Heart left ventricle (tissue), 13 donors: Measurements from ENCODE around the gene THSD4.

Source experiments
- CTCF ChIP-seq, 12 donors: fragments of 200-600 bp; sonication (generic) in 4 of 12; IDR thresholded peaks; one replicate each; pipeline versions ENCODE4 v1.5.0 to v1.8.0; 2018 to 2022; ENCODE audit warnings: antibody characterized with exemption in 12 of 12, mild to moderate bottlenecking in 5 of 12
- POLR2A ChIP-seq, 2 donors: fragments of 450-650 bp; IDR thresholded peaks; one replicate each; pipeline ENCODE4 v1.6.1; 2017; ENCODE audit warnings: antibody characterized with exemption in 2 of 2, mild to moderate bottlenecking in 2 of 2, moderate library complexity in 2 of 2
- donor health status: ischemic (EF 13 %, LVEDD 7.1; RV severe dilation, severe dysfunction).
- donor health status: DM: no; HTN: yes; CAD: no.
- donor health status: DM: no; HTN: no; CAD: no.
- donor health status: ischemic (EF 25% LVEDD 6.9; RV normal size, moderate dysfunction).
- donor health status: ischemic (EF 25% LVEDD 5.7; RV mildly dilated, moderate dysfunction).
- donor health status: ischemic (EF 35%, LVEDD 5.7; RV mildly dilated, moderate dysfunction).
- donor health status: nonischemic (EF 11% LVEDD 7.7; RV severe dilation, severe dysfunction).
- donor health status: DM: yes; HTN: yes; CAD: no.
- donor health status: PGD.
- donor health status: ischemic (EF 29% LVEDD 5.4; RV normal size, mild dysfunction).
- donor health status: nonischemic (EF 23%, LVEDD 6.1; RV moderate dilation, normal function).

DNA sequence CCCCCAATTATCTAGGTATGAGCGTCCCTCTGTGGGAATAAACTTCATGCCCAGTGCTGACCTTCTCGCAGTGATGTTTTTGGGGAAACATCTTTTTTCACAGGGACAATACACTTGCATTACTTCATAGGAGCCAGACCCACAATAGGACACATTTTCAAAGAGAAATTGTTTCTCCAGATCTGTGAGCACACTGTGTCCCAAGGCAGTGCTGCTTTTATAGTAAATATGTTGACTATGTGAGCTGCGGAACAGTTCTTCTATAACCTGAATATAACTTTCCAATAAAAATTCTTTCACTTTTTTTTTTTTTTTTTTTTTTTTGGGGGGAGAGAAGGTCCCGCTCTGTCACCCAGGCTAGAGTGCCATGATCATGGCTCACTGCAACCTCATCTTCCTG is 17.4 kb upstream of the THSD4 start:
- TF ChIP-seq CTCF (IDR thresholded peaks at IDR 0.05), result no peak
- no peak for TF ChIP-seq POLR2A (IDR thresholded peaks at IDR 0.05)
